Endometrial microvascular endothelial cells (primary cell): Measurements from ENCODE around the gene BHLHA15. TPM values are rescaled to one million over a fixed set of nuclear protein-coding genes. Genes with fewer than 3 reads are reported as not detected.

Experiments
- in situ Hi-C: cut with HindIII; loops from 2 replicates; pipeline ENCODE4 v1.10.0; 2017; ENCODE audit warnings: low sequenced_read_pairs, low pct_unique_long_range_greater_than_20kb; ENCODE audit errors: inconsistent ontology term
- total RNA-seq: library from RNA; depleted of rRNA; stranded (reverse); fragments of >200 nt; gene quantifications from one replicate; pipeline ENCODE4 v1.2.3, GENCODE V29; 2015; ENCODE audit errors: inconsistent ontology term

Gene BHLHA15
- not detected for total RNA-seq

DNA sequence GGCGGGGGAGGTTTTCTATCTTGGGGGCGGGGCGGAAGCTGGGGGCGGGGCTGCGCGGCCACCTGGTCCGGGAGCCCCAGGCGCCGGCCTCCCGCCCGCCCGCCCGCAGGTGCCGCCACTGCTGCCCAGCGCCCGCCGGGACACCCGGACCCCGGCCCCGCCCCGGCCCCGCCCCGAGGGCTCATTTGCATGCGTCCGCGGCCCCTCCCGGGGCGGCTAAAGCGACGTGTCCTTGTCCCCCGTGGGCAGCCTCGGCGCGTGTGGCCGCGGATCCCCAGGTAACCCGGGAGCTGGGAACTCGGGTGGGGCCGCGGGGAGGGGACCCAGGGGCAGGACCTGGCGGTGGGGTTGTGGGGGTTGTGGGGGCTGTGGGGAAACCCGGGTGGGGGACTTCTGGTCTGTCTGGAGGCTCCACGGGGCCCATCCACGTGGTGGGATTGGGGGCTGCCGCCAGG, at the start of gene BHLHA15:
Gene BHLHA15, plus strand, starts transcription at position 219 of the 455 bp plus-strand sequence. CDS start 871 bp downstream, outside the sequence.
- in situ Hi-C loops = no loop called here

DNA sequence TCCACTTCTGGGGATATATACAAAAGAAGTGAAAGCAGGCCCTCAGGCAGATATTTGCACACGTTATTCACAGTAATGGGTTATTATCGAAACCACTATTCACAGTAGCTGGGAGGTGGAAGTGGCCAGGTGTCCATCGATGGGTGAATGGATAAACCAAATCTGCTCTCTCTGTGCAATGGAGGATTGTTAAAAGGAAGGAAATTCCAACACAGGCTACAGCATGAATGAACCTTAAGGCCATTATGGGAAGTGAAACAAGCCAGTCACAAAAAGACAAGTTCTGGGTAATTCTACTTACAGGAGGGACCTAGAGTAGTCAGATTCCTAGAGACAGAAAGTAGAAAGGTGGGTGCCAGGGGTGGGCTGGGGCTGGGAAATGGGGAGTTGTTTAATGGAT, 48.5 kb upstream of the BHLHA15 start:
- in situ Hi-C loops = loop anchor here (10.0 kb wide), 1 partner anchor 128 kb away; no protein-coding TSS in a partner anchor

DNA sequence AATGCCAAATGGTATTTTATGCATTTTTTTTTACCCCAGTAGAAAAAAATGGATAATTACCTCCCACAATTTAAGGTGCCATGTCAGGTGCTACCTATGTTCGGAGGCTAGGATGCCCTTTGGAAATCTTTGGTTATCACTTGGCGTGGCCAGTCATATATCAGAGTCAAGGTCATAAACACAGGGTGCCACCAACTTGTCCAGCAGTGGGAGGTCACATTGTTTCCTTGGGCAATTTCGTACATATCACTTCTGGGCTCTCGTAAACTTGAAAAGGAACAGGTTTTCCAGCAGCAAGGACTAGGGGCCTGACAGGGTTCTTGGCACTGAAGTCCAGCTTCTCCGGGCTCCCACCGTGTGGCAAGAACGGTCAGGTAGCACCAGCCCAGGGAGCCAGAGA, 48.0 kb upstream of the BHLHA15 start:
- in situ Hi-C loops = loop anchor here (10.0 kb wide), 1 partner anchor 128 kb away; no protein-coding TSS in a partner anchor

DNA sequence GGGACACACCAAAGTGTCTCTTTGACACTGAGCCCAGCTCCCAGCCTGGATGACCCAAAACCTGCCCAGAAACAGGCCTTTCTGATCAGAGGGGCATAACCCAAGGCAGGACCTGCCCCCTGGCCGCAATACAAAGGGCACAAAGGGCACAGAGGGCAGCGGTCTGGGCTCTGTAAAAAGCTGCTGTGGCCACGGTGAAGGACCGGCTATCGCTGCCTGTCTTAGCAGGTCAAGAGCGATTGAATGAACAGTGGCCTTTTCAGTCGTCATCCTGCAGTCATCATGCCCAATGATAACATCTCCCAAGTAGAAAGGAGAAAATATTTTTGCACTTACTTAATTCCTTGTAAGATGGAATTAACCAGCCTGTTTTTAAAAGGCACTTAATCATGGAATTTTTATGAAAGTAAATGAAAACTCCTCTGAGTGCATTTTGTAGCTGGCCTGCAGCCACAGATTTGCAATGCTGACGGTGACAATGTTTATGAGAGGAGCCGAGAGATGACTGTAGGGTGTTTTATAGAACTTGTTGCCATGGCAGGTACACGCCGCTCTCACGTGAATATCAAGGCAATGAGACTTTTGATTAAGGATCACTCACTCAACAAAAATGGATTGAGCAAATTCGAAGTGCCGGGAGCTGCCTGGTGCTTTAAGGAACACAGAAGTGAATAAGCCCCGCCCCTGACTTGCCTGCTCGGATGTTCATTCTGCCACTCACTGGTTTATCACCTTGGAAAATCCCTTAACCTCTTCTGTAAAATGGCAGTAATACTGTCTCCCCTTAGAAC, 47.3 kb upstream of the BHLHA15 start:
- in situ Hi-C loops = loop anchor here (10.0 kb wide), 1 partner anchor 129 kb away; no protein-coding TSS in a partner anchor

DNA sequence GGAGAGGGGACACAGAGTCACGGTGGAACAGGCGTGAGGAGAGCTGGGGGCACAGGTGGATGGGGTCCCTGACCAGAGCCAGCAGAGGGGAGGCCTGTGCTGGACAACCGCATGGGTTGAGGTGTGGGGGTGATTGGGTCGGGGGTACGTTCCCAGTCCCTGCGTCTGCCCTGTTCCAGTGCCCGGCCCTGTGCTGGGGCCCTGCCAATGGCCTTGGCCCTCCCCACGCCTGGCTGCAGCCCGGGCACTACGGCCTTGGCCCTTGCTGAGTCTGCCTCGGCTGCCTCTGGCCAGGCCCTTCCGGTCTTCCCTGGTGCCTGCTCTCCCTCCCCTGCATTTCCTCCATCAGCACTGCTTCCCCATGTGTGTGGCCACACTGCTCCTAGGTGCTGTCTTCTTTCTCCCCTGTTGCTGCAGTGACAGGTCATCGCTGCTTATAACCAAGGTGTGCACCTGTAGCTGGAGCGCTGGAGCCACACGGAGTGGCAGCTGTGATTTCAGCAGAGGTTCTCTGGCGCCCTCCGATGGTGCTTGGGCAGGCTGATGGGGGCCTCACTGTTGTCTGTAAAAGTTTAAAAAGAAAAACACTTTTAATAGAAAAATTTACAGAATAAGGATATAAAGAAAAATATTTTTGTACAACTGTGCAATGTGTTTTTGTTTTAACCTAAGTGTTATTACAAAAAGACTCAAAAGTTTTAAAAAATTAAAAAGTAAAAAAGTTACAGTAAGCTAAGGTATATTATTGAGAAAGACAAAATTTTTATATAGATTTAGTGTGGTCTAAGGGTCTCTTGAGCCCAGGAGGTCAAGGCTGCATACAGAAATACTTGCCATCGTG, 45.2 kb upstream of the BHLHA15 start:
- in situ Hi-C loops = loop anchor here (10.0 kb wide), 1 partner anchor 131 kb away; no protein-coding TSS in a partner anchor

DNA sequence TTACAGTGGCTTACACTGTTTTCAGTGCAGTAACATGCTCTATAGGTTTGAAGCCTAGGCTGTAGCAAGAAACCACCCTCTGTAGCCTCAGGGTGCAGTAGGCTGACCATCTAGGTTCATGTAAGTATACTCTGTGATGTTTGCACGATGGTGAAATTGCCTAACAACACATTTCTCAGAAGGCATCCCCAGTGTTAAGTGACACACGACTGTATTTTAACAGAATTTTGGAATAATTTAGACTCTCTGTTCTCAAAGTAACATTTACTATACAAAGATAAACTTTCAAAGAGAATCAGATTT, 44.6 kb upstream of the BHLHA15 start:
- in situ Hi-C loops = loop anchor here (10.0 kb wide), 1 partner anchor 132 kb away; no protein-coding TSS in a partner anchor

DNA sequence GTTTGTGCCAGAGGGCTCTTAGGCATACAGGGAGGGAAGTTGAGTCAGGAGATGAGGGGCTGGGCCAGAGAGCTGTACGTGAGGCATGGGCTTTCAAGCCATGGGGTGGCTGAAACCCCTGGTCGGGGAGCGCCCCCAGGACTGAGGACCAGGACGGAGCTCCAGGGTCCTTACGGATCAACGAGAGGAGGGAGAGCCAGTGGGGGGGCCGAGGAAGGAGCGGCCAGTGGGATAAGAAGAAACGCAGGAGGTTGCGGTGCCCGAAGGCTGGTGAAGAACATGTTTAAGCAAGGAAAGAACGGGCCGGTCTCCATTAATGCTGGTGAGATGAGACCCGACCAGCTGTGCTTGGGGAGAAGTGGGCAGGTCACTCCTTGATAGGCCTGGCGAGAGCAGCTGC, 43.6 kb upstream of the BHLHA15 start:
- in situ Hi-C loops = loop anchor here (10.0 kb wide), 1 partner anchor 133 kb away; no protein-coding TSS in a partner anchor

DNA sequence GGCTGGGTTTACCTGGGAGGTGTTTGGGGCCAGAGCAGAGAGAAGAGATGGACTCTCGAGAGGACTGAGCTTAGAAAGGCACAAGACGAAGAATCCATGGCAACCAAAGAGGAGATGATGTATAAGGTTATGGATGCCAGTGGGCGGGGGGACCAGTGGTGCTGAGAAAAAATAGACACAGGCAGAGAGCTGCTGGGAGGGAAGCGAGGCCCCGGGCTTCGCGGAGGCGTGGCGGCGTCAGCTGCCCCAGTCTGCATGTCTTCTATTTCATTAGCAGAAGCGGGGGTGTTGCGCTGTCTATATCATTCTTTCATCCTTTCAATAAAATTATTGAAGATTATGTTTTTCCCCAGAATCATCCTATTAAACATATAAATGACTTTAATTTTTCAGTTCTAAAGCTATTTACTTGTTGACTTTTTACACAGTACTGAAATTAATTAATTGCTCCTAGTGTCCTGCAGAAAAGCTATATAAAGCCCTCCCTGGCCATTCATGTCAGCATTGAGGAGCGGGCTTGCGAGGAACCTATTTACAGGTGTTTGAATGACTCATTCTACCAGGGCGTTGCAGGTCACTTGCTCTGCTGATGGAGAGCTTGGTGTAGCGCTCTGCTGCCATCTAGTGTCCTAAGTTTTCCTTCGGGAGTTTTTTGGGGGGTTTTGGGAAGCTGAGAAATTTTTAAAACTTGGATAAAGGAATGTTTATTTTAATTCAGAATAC, 42.9 kb upstream of the BHLHA15 start:
- in situ Hi-C loops = loop anchor here (10.0 kb wide), 1 partner anchor 134 kb away; no protein-coding TSS in a partner anchor

DNA sequence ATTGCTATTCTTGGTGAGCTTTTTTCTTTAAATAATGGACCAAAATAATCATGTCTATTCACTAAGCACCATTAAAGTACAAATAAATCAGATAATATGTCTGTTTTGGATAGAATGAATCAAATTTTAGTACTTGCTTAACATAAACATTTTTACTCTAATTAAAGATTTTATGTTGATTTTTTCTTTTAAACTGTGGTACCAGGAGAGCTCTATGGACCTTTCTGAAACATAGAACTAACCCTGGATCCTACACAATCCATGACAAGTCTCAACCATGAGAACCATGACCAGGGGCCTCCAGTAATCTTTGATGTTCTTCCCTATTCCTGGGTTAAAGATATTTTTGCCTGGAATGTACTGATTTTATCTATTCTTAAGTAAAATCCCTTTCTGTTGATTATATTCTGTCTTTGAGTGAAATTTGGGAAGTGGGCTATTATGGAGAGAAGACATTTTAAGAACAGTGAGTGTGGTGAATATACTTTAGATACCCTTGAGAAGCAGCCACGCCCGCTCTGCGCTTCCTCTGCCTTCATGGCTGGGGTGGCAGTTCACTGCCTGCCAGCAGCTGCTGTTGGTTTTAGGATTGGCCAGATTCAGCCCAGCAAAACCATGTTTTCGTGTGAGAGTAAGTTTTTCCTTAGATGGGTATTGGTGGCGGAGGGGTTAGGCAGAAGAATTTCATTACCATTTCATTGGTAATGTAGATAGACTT, 42.2 kb upstream of the BHLHA15 start:
- in situ Hi-C loops = loop anchor here (10.0 kb wide), 1 partner anchor 134 kb away; no protein-coding TSS in a partner anchor

DNA sequence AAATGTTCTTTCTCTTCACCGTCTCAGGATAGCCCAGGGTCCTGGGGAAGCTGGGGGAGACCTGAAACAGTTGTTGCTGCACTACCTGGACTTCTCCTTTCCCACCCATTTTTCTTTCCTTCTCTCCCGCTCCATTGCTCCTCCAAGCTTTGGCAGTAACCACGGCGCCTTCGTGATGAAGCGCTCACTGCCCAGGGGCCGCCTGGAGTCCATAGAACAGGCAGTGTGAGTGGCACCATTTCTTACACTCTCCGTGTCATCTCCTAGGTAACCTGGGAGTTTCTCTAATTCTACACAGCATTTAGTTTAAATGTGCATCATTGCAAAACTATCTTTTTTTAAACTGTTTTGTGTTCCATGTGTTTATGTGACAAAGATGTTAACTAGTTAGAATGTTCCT, 40.3 kb upstream of the BHLHA15 start:
- in situ Hi-C loops = no loop called here

DNA sequence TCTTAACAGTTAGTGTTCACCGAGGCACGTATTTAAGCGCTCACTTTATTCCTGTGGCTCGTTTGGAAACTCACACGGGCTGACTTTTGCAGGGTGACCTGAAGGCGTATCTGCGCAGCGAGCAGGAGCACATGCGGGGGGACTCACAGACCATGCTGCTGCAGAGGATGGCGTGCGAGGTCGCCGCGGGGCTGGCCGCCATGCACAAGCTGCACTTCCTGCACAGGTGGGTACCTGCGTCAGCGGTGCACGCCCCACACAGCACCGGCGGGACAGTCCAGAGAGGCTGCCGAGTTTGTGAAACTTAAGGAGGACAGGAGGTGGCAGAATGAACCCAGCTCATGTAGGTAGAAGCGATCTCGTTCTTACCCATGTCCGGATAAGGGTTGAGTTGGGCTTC, 39.8 kb upstream of the BHLHA15 start:
- in situ Hi-C loops = no loop called here

DNA sequence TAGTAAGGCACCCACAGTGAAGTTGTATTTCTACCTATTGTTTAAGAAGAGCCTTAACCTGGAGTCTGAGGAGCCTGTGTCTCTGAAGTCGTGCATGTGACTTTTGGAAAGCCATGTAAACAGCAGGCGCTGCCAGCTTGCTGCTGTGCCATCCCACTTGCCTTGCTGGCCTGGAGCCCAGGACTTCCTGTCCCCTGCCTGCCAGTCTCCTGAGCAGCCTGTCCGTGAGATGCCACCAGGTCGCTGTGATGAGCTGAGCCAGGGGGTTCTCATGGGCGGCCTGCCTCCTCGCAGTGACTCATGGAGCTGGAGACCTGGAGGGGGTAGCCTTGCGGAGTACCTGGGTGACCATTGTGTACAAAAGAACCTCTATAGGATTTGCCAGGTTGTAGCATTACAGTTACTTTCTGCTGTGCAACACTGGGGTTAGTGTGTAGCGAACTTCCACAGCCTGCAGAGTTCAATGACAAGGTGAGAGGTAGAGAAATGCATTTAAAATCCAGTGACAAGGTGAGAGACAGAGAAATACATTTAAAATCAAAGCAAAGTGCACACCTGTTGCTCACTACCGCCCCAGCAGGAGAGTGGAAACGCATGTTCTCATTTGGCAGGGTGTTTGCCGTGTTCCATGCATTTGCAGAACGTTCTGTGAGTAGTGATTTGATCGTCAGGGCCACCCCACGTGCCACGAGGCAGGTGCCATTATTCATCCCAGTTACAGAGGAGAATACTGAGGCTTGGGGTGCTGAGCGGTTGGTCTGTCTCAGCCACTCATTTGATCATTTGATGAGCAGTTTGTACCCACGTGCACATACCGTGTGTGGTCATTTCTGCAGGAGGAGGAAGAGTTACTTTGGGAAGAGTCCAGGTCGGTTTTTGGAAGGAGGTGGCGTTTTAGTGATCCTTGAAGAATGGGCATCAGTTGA, 36.6 kb upstream of the BHLHA15 start:
- in situ Hi-C loops = no loop called here

DNA sequence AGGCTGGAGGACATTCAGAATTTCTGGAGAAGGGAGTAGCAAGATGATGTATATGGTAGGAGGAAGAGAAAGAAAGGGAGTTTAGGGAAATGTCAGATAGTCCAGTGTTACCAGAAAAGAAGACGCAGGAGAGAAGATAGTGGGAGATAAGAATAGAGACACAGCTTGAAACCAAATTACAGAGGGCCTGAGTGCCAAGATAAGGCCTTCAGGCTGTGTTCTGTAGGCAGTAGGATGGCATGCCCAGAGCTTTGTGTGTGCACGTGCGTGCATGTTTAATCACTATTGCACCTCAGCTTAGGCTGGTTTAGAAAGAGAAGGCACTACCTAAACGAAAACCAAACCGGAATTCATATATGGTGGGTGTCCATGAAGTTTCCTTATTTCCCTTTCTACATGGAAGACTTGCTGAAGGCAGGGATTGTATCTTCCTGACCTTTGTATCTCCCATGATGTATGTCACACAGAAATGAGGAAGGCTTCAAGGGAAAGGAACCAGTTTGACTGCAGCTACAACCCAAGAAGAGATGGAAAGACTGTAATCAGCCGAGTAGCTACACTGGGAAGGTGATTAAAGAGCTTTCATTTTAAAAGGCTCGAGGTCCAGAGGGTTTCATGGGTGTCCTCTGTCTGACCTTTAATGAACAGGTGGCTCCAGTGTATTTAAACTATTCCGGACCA, 35.8 kb upstream of the BHLHA15 start:
- in situ Hi-C loops = no loop called here

DNA sequence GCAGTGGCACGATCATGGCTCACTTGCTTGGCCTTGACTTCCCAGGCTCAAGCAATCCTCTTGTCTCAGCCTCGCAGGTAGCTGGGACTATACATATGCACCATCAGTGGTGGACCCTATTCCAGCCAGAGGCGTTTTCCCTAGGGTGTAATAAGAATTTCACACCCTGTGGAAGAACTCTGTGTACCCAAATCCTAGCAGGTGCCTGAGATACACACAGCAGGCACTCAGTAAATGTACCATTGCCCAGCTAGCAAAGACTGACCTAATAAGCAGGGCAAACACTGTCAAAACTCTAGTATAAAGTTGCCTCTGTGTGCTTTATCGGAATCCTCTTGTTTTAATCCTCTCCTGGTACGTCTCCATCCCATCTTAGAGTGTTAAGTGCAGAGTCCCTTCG, 33.7 kb upstream of the BHLHA15 start:
- in situ Hi-C loops = no loop called here

DNA sequence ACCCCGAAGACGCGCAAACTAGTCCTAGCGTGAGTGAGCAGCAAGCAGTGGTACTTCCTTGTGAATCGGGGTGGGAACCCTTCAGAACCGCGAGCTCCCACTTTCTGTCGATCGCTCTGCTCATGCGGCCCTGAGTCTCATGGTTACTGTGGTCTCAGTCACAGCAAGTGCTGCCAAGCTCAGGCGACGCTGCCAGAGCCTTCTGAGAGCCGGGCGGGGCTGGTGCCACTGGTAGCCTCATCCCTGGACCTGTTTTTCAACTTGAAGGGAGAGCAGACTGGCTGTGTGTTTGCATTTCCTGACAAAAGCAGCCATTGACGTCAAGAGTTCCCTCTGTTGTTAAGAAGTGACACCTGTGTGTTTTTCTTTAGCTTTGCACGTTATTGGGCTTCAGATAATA, 32.9 kb upstream of the BHLHA15 start:
- in situ Hi-C loops = no loop called here

DNA sequence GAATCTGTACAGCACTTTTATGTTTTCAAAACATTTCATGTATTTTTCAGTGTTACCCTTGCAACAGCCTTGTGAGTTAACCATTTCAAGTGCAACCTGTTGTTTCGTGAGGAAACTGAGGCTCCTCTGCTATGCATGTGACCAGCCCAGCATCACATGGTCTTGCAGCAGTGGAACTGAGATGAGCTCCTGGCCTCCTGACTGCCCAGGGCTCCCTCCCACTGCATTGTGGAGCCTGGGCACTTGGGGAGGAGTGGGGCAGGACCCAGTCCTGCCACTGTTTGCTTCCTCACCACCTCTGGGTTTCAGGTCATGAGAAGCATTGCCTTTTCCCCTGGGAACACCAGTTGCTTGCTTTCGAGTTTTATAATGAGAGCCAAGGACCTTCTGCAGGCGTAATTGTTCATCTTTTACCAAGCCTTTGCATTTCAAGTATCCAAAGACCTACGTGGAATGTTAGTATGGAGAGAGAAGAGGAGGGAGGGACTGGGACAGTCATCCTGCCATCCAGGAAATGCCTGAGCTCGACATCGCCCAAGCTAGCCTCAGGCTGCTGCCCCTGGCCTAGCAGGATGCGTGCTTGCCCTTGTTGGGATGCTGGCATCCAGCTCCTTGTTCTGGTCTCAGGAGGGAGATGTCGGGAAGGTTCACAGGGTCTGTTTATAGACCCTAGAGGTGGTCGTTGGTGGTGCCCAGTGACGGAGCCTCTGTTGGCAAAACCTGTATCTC, 32.3 kb upstream of the BHLHA15 start:
- in situ Hi-C loops = no loop called here
